HepG2 (cell line): Measurements from ENCODE around the gene PRMT6. TPM values are rescaled to one million over a fixed set of nuclear protein-coding genes. Genes with fewer than 3 reads are reported as not detected.

Experiments
- ATF7 ChIP-seq, 2 experiments: fragments of 450-650 bp in 1 of 2; sonication (generic) in 1 of 2; formaldehyde crosslinking in 1 of 2; IDR thresholded peaks; 2 replicates each; pipeline versions ENCODE4 v1.4.0 to v1.6.1; 2016 to 2020; ENCODE audit warnings: antibody characterized with exemption in 1 of 2, mild to moderate bottlenecking in 1 of 2, missing genetic modification reagents in 1 of 2
- HDAC6 ChIP-seq: fragments of 200-600 bp; sonication (generic); IDR thresholded peaks from 2 replicates; pipeline ENCODE4 v1.7.0; 2017; ENCODE audit warnings: mild to moderate bottlenecking, antibody characterized with exemption, low read length, low read depth
- HIVEP1 ChIP-seq: sonication (generic); formaldehyde crosslinking; IDR thresholded peaks from 2 replicates; pipeline ENCODE4 v1.4.0; 2020; ENCODE audit warnings: mild to moderate bottlenecking, missing genetic modification reagents
- KLF6 ChIP-seq: IDR thresholded peaks from 2 replicates; pipeline ENCODE4 v1.8.0; 2016; ENCODE audit warnings: missing biosample characterization, missing genetic modification reagents
- NFYC ChIP-seq: IDR thresholded peaks from 2 replicates; pipeline ENCODE4 v1.6.1; 2016; ENCODE audit warnings: missing genetic modification reagents, missing compliant biosample characterization
- SMYD3 ChIP-seq: sonication (generic); formaldehyde crosslinking; IDR thresholded peaks from 2 replicates; pipeline ENCODE4 v1.8.1; 2023; ENCODE audit warnings: mild to moderate bottlenecking, missing genetic modification reagents
- ZNF263 ChIP-seq: sonication (generic); formaldehyde crosslinking; IDR thresholded peaks from 2 replicates; pipeline ENCODE4 v1.4.0; 2020; ENCODE audit warnings: missing genetic modification reagents
- ZNF530 ChIP-seq: sonication (generic); formaldehyde crosslinking; IDR thresholded peaks from 2 replicates; pipeline ENCODE4 v1.5.0; 2020; ENCODE audit warnings: low read depth, mild to moderate bottlenecking, missing genetic modification reagents
- ZNF607 ChIP-seq: sonication (generic); formaldehyde crosslinking; IDR thresholded peaks from 2 replicates; pipeline ENCODE4 v1.5.1; 2020; ENCODE audit warnings: missing genetic modification reagents, mild to moderate bottlenecking, borderline replicate concordance
- ZSCAN12 ChIP-seq: sonication (generic); formaldehyde crosslinking; IDR thresholded peaks from 2 replicates; pipeline ENCODE4 v1.9.0; 2021; ENCODE audit warnings: mild to moderate bottlenecking, missing genetic modification reagents
- polyA plus RNA-seq, 8 experiments: library from polyadenylated mRNA; depleted of rRNA in 3 of 8; stranded (reverse) in 7 of 8; unstranded in 1 of 8; fragments of >200 nt; fragmentation: Illumina TruSeq in 4 of 8; extraction: Trizol in 4 of 8; gene quantifications; 2 replicates each; pipeline versions ENCODE4 v1.2.1 to v1.2.3, GENCODE V29; 2011 to 2016; ENCODE audit warnings: low read depth in 4 of 8, missing spikeins in 1 of 8, mixed read lengths in 1 of 8; ENCODE audit not compliant: insufficient read depth in 1 of 8
- total RNA-seq, 5 experiments: library from RNA; depleted of rRNA; stranded (reverse); fragments of >200 nt; fragmentation: Illumina TruSeq; extraction: Trizol; gene quantifications; 2 replicates each; pipeline ENCODE4 v1.2.3, GENCODE V29; 2016; ENCODE audit warnings: low read depth in 1 of 5
- TF ChIP-seq, protein P1 (sequence below): sonication (generic); formaldehyde crosslinking; IDR thresholded peaks from 2 replicates; pipeline ENCODE4 v1.8.0; 2022; ENCODE audit warnings: mild to moderate bottlenecking, missing genetic modification reagents; ENCODE audit not compliant: insufficient replicate concordance
- TF ChIP-seq, protein P2 (sequence below): sonication (generic); formaldehyde crosslinking; IDR thresholded peaks from 2 replicates; pipeline ENCODE4 v1.4.0; 2020; ENCODE audit warnings: mild to moderate bottlenecking, missing genetic modification reagents
- TF ChIP-seq, protein P3 (sequence below): sonication (generic); formaldehyde crosslinking; IDR thresholded peaks from 2 replicates; pipeline ENCODE4 v1.4.0; 2020; ENCODE audit warnings: mild to moderate bottlenecking, missing genetic modification reagents

PRMT6 gene
- total and polyA plus RNA-seq, 2 of the 13 experiments (the other 11 are each of a cell fraction or from before 2014, with no cell fraction given): 8.1 to 15.8 TPM

DNA sequence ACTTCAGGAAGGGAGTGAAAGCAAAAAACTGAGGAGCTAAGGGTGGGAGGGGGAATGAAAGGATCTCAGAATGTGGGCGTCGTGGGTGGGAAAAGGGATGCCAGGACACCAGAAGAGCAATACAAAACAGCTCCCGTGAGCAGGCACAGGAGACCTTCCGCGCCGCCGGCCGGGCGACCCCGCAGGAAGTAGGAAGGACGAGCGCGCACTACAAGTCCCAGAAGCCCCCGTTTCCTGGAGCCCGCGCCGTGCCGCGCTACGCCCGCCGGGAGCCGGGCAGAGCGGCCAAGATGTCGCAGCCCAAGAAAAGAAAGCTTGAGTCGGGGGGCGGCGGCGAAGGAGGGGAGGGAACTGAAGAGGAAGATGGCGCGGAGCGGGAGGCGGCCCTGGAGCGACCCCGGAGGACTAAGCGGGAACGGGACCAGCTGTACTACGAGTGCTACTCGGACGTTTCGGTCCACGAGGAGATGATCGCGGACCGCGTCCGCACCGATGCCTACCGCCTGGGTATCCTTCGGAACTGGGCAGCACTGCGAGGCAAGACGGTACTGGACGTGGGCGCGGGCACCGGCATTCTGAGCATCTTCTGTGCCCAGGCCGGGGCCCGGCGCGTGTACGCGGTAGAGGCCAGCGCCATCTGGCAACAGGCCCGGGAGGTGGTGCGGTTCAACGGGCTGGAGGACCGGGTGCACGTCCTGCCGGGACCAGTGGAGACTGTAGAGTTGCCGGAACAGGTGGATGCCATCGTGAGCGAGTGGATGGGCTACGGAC lies at the start of gene PRMT6 (continued):
- TF ChIP-seq, protein P1, sequence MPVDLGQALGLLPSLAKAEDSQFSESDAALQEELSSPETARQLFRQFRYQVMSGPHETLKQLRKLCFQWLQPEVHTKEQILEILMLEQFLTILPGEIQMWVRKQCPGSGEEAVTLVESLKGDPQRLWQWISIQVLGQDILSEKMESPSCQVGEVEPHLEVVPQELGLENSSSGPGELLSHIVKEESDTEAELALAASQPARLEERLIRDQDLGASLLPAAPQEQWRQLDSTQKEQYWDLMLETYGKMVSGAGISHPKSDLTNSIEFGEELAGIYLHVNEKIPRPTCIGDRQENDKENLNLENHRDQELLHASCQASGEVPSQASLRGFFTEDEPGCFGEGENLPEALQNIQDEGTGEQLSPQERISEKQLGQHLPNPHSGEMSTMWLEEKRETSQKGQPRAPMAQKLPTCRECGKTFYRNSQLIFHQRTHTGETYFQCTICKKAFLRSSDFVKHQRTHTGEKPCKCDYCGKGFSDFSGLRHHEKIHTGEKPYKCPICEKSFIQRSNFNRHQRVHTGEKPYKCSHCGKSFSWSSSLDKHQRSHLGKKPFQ: no peak
- TF ChIP-seq HDAC6: no peak
- TF ChIP-seq ATF7 (IDR thresholded peaks at IDR 0.05): no peak
- no peak for TF ChIP-seq ATF7 (CRISPR knock-in tag; IDR thresholded peaks at IDR 0.05)
- TF ChIP-seq ZNF530 (CRISPR knock-in tag): no peak
- no peak for TF ChIP-seq NFYC
- TF ChIP-seq, protein P2, sequence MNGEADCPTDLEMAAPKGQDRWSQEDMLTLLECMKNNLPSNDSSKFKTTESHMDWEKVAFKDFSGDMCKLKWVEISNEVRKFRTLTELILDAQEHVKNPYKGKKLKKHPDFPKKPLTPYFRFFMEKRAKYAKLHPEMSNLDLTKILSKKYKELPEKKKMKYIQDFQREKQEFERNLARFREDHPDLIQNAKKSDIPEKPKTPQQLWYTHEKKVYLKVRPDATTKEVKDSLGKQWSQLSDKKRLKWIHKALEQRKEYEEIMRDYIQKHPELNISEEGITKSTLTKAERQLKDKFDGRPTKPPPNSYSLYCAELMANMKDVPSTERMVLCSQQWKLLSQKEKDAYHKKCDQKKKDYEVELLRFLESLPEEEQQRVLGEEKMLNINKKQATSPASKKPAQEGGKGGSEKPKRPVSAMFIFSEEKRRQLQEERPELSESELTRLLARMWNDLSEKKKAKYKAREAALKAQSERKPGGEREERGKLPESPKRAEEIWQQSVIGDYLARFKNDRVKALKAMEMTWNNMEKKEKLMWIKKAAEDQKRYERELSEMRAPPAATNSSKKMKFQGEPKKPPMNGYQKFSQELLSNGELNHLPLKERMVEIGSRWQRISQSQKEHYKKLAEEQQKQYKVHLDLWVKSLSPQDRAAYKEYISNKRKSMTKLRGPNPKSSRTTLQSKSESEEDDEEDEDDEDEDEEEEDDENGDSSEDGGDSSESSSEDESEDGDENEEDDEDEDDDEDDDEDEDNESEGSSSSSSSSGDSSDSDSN: peak; percentile 89
- no peak for TF ChIP-seq SMYD3 (CRISPR knock-in tag)
- TF ChIP-seq, protein P3, sequence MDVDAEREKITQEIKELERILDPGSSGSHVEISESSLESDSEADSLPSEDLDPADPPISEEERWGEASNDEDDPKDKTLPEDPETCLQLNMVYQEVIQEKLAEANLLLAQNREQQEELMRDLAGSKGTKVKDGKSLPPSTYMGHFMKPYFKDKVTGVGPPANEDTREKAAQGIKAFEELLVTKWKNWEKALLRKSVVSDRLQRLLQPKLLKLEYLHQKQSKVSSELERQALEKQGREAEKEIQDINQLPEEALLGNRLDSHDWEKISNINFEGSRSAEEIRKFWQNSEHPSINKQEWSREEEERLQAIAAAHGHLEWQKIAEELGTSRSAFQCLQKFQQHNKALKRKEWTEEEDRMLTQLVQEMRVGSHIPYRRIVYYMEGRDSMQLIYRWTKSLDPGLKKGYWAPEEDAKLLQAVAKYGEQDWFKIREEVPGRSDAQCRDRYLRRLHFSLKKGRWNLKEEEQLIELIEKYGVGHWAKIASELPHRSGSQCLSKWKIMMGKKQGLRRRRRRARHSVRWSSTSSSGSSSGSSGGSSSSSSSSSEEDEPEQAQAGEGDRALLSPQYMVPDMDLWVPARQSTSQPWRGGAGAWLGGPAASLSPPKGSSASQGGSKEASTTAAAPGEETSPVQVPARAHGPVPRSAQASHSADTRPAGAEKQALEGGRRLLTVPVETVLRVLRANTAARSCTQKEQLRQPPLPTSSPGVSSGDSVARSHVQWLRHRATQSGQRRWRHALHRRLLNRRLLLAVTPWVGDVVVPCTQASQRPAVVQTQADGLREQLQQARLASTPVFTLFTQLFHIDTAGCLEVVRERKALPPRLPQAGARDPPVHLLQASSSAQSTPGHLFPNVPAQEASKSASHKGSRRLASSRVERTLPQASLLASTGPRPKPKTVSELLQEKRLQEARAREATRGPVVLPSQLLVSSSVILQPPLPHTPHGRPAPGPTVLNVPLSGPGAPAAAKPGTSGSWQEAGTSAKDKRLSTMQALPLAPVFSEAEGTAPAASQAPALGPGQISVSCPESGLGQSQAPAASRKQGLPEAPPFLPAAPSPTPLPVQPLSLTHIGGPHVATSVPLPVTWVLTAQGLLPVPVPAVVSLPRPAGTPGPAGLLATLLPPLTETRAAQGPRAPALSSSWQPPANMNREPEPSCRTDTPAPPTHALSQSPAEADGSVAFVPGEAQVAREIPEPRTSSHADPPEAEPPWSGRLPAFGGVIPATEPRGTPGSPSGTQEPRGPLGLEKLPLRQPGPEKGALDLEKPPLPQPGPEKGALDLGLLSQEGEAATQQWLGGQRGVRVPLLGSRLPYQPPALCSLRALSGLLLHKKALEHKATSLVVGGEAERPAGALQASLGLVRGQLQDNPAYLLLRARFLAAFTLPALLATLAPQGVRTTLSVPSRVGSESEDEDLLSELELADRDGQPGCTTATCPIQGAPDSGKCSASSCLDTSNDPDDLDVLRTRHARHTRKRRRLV (CRISPR knock-in tag): peak; percentile 51; the same call in 1 of the 2 replicates
- TF ChIP-seq HIVEP1 (CRISPR knock-in tag): no peak
- no peak for TF ChIP-seq ZNF263 (CRISPR knock-in tag)
- TF ChIP-seq ZNF607: 0 out of 2 replicates have a peak, but pooled peaks have one; percentile 16
- TF ChIP-seq ZSCAN12 (CRISPR knock-in tag): no peak
- no peak for TF ChIP-seq KLF6
